Measurements from ENCODE around the gene CYSRT1. TPM values are rescaled to one million over a fixed set of nuclear protein-coding genes. Genes with fewer than 3 reads are reported as not detected.

Gene CYSRT1
- total RNA-seq, 2 experiments from 2014 or later = 1.7 to 2.9 TPM

DNA sequence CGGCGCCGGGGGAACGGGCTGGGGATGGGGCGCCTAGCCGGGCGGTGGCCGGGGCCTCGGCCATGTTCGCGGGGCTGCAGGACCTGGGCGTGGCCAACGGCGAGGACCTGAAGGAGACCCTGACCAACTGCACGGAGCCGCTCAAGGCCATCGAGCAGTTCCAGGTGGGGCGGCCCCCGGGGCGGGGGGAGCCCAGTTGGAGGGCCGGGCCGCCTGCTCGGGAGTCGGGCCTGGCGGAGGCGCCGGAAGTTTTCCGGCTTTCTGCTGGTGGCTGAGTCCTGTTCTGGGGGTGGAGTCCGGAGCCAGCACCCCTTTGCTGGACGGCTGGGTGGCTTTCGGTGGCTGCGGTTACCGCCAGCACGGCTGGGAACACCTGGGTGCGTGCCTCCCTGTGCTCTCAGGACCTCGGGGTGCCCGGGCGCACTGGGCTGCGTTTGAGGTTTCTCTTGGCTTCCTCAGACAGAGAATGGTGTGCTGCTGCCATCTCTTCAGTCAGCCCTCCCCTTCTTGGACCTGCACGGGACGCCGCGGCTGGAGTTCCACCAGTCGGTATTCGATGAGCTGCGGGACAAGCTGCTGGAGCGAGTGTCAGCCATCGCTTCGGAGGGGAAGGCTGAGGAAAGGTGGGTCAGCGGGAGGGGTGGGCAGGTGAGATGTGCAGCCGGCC is 30.6 kb downstream of the CYSRT1 start:
- peak overlapping the region; percentile 98 for H3K4me3 ChIP-seq (ENCODE audit: low read depth, low read length, poor library complexity, severe bottlenecking)
- CTCF ChIA-PET (ENCODE audit: unreplicated experiment) = no interaction called here
- H3K9me3 ChIP-seq (ENCODE audit: low read length) = no peaks in the 10 kb centered on the region
- TF ChIP-seq EZH2phosphoT487 (IDR thresholded peaks at IDR 0.05; ENCODE audit: borderline replicate concordance, low read depth, low read length) = no peak
- TF ChIP-seq, protein P1, sequence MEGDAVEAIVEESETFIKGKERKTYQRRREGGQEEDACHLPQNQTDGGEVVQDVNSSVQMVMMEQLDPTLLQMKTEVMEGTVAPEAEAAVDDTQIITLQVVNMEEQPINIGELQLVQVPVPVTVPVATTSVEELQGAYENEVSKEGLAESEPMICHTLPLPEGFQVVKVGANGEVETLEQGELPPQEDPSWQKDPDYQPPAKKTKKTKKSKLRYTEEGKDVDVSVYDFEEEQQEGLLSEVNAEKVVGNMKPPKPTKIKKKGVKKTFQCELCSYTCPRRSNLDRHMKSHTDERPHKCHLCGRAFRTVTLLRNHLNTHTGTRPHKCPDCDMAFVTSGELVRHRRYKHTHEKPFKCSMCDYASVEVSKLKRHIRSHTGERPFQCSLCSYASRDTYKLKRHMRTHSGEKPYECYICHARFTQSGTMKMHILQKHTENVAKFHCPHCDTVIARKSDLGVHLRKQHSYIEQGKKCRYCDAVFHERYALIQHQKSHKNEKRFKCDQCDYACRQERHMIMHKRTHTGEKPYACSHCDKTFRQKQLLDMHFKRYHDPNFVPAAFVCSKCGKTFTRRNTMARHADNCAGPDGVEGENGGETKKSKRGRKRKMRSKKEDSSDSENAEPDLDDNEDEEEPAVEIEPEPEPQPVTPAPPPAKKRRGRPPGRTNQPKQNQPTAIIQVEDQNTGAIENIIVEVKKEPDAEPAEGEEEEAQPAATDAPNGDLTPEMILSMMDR (conservative IDR thresholded peaks at IDR 0.05; ENCODE audit: low read length) = no peak
- no TSS peak for BruUV-seq (replicated peaks)
- H3K4me2 ChIP-seq (ENCODE audit: low read length) = peak overlapping the region; percentile 93
- intact Hi-C loops (cut with micrococcal nuclease; ENCODE audit: unreplicated experiment) = loop anchor here (1.0 kb wide), 1 partner anchor 14 kb away; the partner anchor contains the start of gene TUBB4B
- peaks cover 5% of the 10 kb centered on the region; the same call in 1 of the 2 replicates for H4K20me1 ChIP-seq (ENCODE audit: insufficient read depth, low read length)
- H3K4me1 ChIP-seq (ENCODE audit: insufficient read depth, low read length, poor library complexity, severe bottlenecking) = peaks cover 53% of the 10 kb centered on the region
- H2AFZ ChIP-seq (ENCODE audit: low read length) = peak overlapping the region; percentile 32; the same call in 1 of the 2 replicates
- POLR2A ChIA-PET = interaction anchor here (0.9 to 4.4 kb wide), 3 partner anchors 14 to 126 kb away, joined by 3 to 26 read pairs (median 3); partner anchors contain the start of gene TUBB4B
- no peaks in the 10 kb centered on the region for H3K9me2 ChIP-seq (ENCODE audit: insufficient read depth, low read length)
- peak overlapping the region; percentile 62 for H3K27ac ChIP-seq (ENCODE audit: low read depth, low read length, poor library complexity, severe bottlenecking)
- peaks cover 24% of the 10 kb centered on the region for H3K79me2 ChIP-seq (ENCODE audit: insufficient read depth, low read depth, low read length)
- H3K36me3 ChIP-seq (ENCODE audit: insufficient read depth, low read length) = peaks cover 39% of the 10 kb centered on the region
- peak; percentile 42 for DNase-seq (ENCODE audit: low spot score)

DNA sequence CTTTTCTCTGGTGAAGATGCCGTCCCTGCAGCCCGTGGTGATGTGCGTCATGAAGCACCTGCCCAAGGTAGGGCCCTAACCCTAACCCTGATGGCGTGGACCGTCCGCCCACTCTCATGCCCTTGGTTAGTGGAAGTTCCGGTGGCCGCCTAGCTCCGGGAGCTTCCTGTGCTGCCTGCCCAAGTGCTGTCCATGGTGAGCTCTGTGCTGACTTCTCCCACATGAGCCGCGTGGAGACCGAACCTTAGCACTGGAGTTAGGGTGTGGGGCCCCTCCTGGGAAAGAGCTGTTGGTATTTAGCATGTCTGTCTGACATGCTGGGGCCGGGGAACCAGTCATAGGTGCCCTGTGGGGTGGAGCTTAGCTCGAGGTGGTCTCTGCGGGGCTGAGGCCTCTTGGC is 31.4 kb downstream of the CYSRT1 start:
- H3K4me3 ChIP-seq (ENCODE audit: low read depth, low read length, poor library complexity, severe bottlenecking) = peak overlapping the region; percentile 98
- H3K9me3 ChIP-seq (ENCODE audit: low read length) = no peaks in the 10 kb centered on the region
- POLR2A ChIA-PET = interaction anchor here (0.9 to 4.4 kb wide), 3 partner anchors 13 to 127 kb away, joined by 3 to 26 read pairs (median 3); partner anchors contain the start of gene TUBB4B
- no peak overlapping the region for H2AFZ ChIP-seq (ENCODE audit: low read length)
- peaks cover 41% of the 10 kb centered on the region for H3K36me3 ChIP-seq (ENCODE audit: insufficient read depth, low read length)
- H3K9me2 ChIP-seq (ENCODE audit: insufficient read depth, low read length) = no peaks in the 10 kb centered on the region
- H4K20me1 ChIP-seq (ENCODE audit: insufficient read depth, low read length) = peaks cover 5% of the 10 kb centered on the region; the same call in 1 of the 2 replicates
- peaks cover 53% of the 10 kb centered on the region for H3K4me1 ChIP-seq (ENCODE audit: insufficient read depth, low read length, poor library complexity, severe bottlenecking)
- intact Hi-C loops (cut with micrococcal nuclease; ENCODE audit: unreplicated experiment) = no loop called here
- TF ChIP-seq EZH2phosphoT487 (IDR thresholded peaks at IDR 0.05; ENCODE audit: borderline replicate concordance, low read depth, low read length) = no peak
- TF ChIP-seq, protein P1 (conservative IDR thresholded peaks at IDR 0.05; ENCODE audit: low read length) = no peak
- peaks cover 24% of the 10 kb centered on the region for H3K79me2 ChIP-seq (ENCODE audit: insufficient read depth, low read depth, low read length)
- H3K27ac ChIP-seq (ENCODE audit: low read depth, low read length, poor library complexity, severe bottlenecking) = no peak overlapping the region
- no peak for DNase-seq (ENCODE audit: low spot score)
- no TSS peak for BruUV-seq (replicated peaks)
- H3K4me2 ChIP-seq (ENCODE audit: low read length) = peak overlapping the region; percentile 93
- CTCF ChIA-PET (ENCODE audit: unreplicated experiment) = no interaction called here

DNA sequence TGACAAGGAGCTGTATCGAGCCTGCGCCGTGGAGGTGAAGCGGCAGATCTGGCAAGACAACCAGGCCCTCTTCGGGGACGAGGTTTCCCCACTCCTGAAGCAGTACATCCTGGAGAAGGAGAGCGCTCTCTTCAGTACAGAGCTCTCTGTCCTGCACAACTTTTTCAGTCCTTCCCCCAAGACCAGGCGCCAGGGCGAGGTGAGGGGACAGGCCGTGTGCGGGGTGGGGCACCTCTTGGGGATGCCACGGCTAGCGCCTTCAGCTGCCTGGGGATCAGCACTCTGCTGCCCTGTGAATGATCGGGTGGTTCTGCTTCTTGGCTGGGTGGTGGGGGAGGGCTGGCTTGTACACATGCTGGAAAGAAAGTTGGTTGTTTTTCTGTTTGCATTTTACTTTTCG is 31.9 kb downstream of the CYSRT1 start:
- Histone ChIP-seq H3K4me1 (ENCODE audit: insufficient read depth, low read length, poor library complexity, severe bottlenecking) (peaks cover 53% of the 10 kb centered on the region), H3K9me3 (ENCODE audit: low read length) (no peaks in the 10 kb centered on the region), H3K4me2 (ENCODE audit: low read length) (peak overlapping the region; percentile 93), H3K4me3 (ENCODE audit: low read depth, low read length, poor library complexity, severe bottlenecking) (peak overlapping the region; percentile 98), H3K9me2 (ENCODE audit: insufficient read depth, low read length) (no peaks in the 10 kb centered on the region), H3K79me2 (ENCODE audit: insufficient read depth, low read depth, low read length) (peaks cover 24% of the 10 kb centered on the region), H2AFZ (ENCODE audit: low read length) (no peak overlapping the region), H4K20me1 (ENCODE audit: insufficient read depth, low read length) (peaks cover 5% of the 10 kb centered on the region; the same call in 1 of the 2 replicates), H3K27ac (ENCODE audit: low read depth, low read length, poor library complexity, severe bottlenecking) (no peak overlapping the region), H3K36me3 (ENCODE audit: insufficient read depth, low read length) (peaks cover 41% of the 10 kb centered on the region)
- ChIA-PET POLR2A (interaction anchor here (4.4 kb wide), 1 partner anchor 17 kb away, joined by 26 read pairs; the partner anchor contains the start of gene TUBB4B), CTCF (ENCODE audit: unreplicated experiment) (no interaction called here)
- BruUV-seq (replicated peaks) = no TSS peak
- no peak for TF ChIP-seq EZH2phosphoT487 (IDR thresholded peaks at IDR 0.05; ENCODE audit: borderline replicate concordance, low read depth, low read length)
- TF ChIP-seq, protein P1 (conservative IDR thresholded peaks at IDR 0.05; ENCODE audit: low read length) = no peak
- no peak for DNase-seq (ENCODE audit: low spot score)
- intact Hi-C loops (cut with micrococcal nuclease; ENCODE audit: unreplicated experiment) = no loop called here

Measured in OCI-LY7 (cell line).